Activated CD4-positive, alpha-beta T cell treated with anti-CD3 and anti-CD28 coated beads, Interleukin-2, amount 10 ng/mL, durations not matched to agents 7 days and 5 days (primary cell): ENCODE data around the gene BSG. TPM values are rescaled to one million over a fixed set of nuclear protein-coding genes. Genes with fewer than 3 reads are reported as not detected.

Source experiments
- CTCF ChIA-PET: fragments of 350-600 bp; sonication (Branson Sonifier 250); formaldehyde crosslinking; loops from one replicate; lab custom pipeline; 2021; ENCODE audit warnings: antibody characterized with exemption; lab: Charles Lee
- POLR2A ChIA-PET: fragments of 350-600 bp; sonication (Branson Sonifier 250); formaldehyde crosslinking; loops from one replicate; lab custom pipeline; 2021; ENCODE audit warnings: antibody characterized with exemption; lab: Charles Lee
- DNase-seq: peaks from one replicate; pipeline ENCODE4 v3.0.0-alpha.2; 2020
- H3K27ac Mint-ChIP-seq: one replicate; pipeline ENCODE4 v1.8.0; 2021; ENCODE audit warnings: mild to moderate bottlenecking, moderate library complexity, mixed read lengths
- H3K27me3 Mint-ChIP-seq: one replicate; pipeline ENCODE4 v1.8.0; 2021; ENCODE audit warnings: mixed read lengths
- H3K36me3 Mint-ChIP-seq: one replicate; pipeline ENCODE4 v1.8.0; 2021; ENCODE audit warnings: low read depth, mixed read lengths
- H3K4me1 Mint-ChIP-seq: one replicate; pipeline ENCODE4 v1.8.0; 2021; ENCODE audit warnings: mixed read lengths
- H3K4me3 Mint-ChIP-seq: one replicate; pipeline ENCODE4 v1.8.0; 2021; ENCODE audit warnings: mild to moderate bottlenecking, moderate library complexity, mixed read lengths
- H3K9me3 Mint-ChIP-seq: one replicate; pipeline ENCODE4 v1.8.0; 2021; ENCODE audit warnings: mixed read lengths
- total RNA-seq, 2 experiments: library from RNA; stranded (reverse); gene quantifications; one replicate each; pipeline ENCODE4 v1.2.3, GENCODE V29; 2021

Gene BSG
- total RNA-seq, 2 experiments from 2014 or later, result 233 TPM

DNA sequence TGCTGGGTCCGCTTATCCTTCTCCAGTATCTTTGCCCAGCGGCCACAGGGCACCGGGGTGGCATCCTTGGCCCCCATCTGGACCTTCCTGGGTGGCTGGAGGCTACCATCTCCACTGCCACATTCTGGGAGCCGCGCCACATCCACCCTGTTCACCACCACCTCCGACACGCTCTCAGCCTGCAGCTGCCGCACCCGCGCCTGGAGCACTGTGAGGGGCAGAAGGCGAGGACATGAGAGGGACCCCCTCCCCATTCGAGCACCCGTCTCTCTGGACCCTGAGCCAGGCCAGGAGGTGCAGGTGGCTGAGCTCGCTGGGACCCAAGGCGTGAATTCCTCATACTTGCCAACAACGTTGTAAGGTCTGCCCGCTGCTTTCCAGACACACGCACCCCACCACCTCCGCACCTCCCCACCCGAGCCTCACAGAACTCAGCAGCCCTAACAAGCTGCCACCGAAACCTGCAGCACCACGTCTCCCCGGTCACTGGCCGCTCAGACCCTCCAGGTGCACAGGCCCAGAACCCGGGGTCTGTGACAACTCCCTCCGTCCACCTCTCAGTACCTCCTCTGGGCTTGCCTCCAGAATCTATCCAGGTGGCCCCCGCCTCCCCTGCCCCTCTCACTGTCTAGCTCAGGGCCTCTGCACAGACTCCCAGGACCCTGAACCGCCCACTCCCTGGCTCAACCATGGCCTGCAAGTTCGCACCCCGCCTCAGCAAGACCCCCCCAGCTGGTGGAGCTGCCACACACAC lies 57.7 kb downstream of the BSG start:
- no peak for DNase-seq
- H3K4me1 Mint-ChIP-seq, result peaks cover 21% of the 10 kb centered on the region
- ChIA-PET CTCF (no interaction called here), POLR2A (no interaction called here)
- no peaks in the 10 kb centered on the region for H3K9me3 Mint-ChIP-seq
- H3K27me3 Mint-ChIP-seq, result no peaks in the 10 kb centered on the region
- peaks cover 21% of the 10 kb centered on the region for H3K36me3 Mint-ChIP-seq
- peak overlapping the region; percentile 14 for H3K27ac Mint-ChIP-seq
- H3K4me3 Mint-ChIP-seq, result no peak overlapping the region

DNA sequence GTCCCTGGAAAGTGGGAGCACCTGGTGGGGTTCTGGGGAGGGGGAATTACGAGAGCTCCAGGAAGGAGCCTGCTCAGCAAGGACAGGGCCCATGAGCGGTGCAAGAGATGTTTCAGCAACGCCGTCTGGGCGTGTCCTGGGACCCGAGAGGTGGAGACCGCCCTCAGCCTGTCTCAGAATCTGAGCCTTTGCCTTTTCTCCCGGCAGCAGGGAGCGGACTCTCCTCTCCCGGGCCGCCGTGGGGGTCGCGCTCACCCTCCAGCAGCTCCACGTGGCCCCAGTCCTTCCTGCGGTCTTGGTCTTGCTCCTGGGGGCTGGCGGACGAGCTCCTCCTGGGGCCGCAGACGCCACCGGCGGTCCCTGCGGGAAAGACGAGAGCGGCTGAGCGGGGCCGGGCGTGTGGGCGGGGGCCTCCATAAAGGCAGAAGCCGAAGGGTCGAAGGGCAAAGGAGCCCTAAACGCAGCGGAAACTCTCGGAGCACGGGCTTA lies 60.2 kb downstream of the BSG start:
- Mint-ChIP-seq H3K36me3 (peaks cover 19% of the 10 kb centered on the region), H3K4me1 (peaks cover 22% of the 10 kb centered on the region), H3K9me3 (no peaks in the 10 kb centered on the region), H3K27me3 (no peaks in the 10 kb centered on the region), H3K4me3 (peak overlapping the region; percentile 96), H3K27ac (peak overlapping the region; percentile 91)
- CTCF ChIA-PET, result interaction anchor here (1.1 kb wide), 1 partner anchor 22 kb away, joined by 4 read pairs; no protein-coding TSS in a partner anchor
- POLR2A ChIA-PET, result interaction anchor here (0.6 kb wide), 1 partner anchor 500 kb away, joined by 3 read pairs; no protein-coding TSS in a partner anchor
- peak; percentile 26 for DNase-seq

Other genes starting within 250 kb of the BSG start
- gene MIER2, start 227.8 kb upstream of the BSG start, total RNA-seq, result 10 to 100 TPM; 20.7 to 22.0 TPM
- not detected for gene C2CD4C, start 163.4 kb upstream of the BSG start, total RNA-seq
- gene SHC2, start 111.6 kb upstream of the BSG start, total RNA-seq, result not detected
- under 1 TPM in 1 of 2 experiments, not detected in 1; 0.15 TPM for gene MADCAM1, start 76.1 kb upstream of the BSG start, total RNA-seq
- gene TPGS1, start 65.1 kb upstream of the BSG start, total RNA-seq, result 10 to 100 TPM; 21.6 to 27.1 TPM
- gene CDC34, start 40.8 kb upstream of the BSG start, total RNA-seq, result 10 to 100 TPM; 43.7 to 50.8 TPM
- gene GZMM, start 28.5 kb upstream of the BSG start, total RNA-seq, result 10 to 100 TPM; 44.5 to 47.4 TPM
- gene HCN2, start 17.3 kb downstream of the BSG start, total RNA-seq, result 1 to 10 TPM; 2.6 to 3.2 TPM
- 10 to 100 TPM; 42.1 to 52.3 TPM for gene POLRMT, start 60.9 kb downstream of the BSG start, total RNA-seq
- under 1 TPM in 1 of 2 experiments, not detected in 1; 0.12 TPM for gene FGF22, start 67.3 kb downstream of the BSG start, total RNA-seq
- gene RNF126, start 90.6 kb downstream of the BSG start, total RNA-seq, result 10 to 100 TPM; 71.5 to 80.3 TPM
- gene FSTL3, start 103.8 kb downstream of the BSG start, total RNA-seq, result 1 to 10 TPM; 1.6 to 2.1 TPM
- not detected for gene PRSS57, start 122.9 kb downstream of the BSG start, total RNA-seq
- not detected for gene PALM, start 136.3 kb downstream of the BSG start, total RNA-seq
- gene MISP, start 178.5 kb downstream of the BSG start, total RNA-seq, result not detected
- 100 to 1,000 TPM; 487 to 536 TPM for gene PTBP1, start 224.9 kb downstream of the BSG start, total RNA-seq
- not detected for gene PLPPR3, start 249.4 kb downstream of the BSG start, total RNA-seq